Fibroblast of skin of abdomen (primary cell): ENCODE measurements around the gene OR6B3.
A peak's percentile ranks its signal among the peaks of the same experiment; 100 is the strongest.

Source experiments
- DNase-seq: peaks from one replicate; pipeline ENCODE4 v3.0.0-alpha.2; 2013

Gene OR6B3

DNA sequence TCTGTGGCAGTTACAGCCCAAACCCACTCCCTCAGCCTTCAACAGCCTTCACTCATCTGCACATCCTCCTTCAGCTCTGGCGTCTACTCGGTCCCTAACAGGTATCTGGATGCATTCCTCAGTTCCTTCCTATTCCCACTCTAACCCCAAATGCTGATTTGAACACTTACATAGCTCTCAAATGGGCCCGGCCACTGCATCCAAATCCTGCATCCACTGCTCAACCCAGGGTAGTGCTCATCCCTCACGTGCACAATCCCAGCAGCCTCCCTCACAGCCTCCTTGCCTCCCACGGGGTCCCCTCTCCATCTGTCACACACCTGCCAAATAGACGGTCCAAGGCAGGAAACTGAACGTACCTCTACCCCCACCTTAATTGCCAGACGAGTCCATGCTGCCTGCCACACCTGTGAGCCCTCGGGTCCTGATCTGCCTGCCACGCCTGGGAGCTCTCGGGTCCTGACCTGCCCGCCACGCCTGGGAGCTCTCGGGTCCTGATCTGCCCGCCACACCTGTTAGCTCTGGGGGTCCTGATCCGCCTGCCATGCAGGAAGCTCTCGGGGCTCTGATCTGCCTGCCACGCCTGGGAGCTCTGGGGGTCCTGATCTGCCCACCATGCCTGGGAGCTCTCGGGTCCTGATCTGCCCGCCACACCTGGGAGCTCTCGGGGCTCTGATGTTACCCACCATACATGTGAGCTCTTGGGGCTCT lies 9.9 kb downstream of the OR6B3 start:
- DNase-seq, result no peak

DNA sequence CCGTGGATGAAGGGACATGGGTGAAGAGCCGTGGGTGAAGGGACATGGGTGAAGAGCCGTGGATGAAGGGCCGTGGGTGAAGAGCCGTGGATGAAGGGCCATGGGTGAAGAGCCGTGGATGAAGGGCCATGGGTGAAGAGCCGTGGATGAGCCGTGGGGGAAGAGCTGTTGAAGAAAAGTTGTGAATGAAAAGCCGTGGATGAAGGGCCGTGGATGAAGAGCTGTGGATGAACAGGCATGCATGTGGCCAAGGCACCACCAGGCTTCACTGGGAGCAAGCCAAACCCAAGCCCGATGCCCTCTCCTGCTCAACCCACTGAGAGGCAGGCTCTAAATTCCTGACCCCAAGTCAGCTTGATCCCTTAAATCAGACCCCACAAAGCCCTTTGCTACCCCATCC lies 10.6 kb downstream of the OR6B3 start:
- DNase-seq, result no peak

DNA sequence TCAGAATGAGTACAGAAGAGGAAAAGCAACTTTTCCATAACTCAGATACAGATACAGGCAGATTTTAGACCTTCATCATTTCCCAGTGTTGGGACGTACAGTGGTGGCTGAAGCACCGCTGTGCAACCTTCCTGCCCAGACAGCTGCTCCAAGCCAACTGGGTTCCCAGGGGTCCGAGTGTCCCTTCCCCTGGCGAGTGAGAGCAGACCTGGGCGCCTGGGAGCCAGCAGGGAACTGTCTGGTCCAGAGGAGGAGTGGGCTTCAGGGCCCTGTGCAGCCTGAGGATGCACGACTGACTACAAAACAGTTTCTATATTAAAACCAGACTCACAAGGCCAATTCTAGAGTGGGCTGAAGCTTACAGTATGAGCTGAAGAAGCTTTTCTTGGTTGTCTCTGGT lies 12.0 kb downstream of the OR6B3 start:
- DNase-seq, result no peak

DNA sequence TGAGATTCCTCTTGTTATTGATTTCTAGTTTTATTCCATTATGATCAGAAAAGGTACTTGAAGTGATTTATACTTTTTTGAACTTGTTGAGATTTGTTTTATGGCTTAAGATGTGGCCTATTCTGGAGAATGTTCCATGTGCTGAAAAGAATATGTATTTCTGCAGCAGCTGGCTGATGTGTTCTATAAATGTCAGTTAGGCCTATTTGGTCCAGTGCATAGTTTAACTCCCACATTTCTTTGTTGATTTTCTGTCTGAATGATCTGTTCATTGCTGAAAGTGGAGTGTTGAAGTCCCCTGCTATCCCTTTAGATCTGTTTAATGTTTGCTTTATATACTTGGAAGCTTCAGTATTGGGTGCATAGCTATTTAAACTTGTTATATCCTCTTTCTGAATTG lies 16.0 kb downstream of the OR6B3 start:
- no peak for DNase-seq

DNA sequence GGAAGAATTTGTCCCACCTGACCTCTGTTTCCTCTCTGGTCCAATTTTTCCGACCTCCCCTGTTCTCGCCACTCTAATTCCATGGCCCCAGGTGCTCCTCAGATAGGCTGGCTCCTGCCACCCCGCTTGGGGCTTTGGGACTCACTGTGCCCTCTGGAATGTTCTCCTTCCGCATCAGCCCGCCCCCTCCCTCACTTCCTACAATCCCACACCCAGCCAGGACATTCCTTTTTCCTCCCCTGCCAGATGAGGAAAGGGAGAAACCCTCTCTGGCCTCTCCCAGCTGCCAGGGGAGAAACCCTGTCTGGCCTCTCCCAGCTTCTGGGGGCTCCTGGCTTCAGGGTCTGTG lies 20.0 kb downstream of the OR6B3 start:
- no peak for DNase-seq

DNA sequence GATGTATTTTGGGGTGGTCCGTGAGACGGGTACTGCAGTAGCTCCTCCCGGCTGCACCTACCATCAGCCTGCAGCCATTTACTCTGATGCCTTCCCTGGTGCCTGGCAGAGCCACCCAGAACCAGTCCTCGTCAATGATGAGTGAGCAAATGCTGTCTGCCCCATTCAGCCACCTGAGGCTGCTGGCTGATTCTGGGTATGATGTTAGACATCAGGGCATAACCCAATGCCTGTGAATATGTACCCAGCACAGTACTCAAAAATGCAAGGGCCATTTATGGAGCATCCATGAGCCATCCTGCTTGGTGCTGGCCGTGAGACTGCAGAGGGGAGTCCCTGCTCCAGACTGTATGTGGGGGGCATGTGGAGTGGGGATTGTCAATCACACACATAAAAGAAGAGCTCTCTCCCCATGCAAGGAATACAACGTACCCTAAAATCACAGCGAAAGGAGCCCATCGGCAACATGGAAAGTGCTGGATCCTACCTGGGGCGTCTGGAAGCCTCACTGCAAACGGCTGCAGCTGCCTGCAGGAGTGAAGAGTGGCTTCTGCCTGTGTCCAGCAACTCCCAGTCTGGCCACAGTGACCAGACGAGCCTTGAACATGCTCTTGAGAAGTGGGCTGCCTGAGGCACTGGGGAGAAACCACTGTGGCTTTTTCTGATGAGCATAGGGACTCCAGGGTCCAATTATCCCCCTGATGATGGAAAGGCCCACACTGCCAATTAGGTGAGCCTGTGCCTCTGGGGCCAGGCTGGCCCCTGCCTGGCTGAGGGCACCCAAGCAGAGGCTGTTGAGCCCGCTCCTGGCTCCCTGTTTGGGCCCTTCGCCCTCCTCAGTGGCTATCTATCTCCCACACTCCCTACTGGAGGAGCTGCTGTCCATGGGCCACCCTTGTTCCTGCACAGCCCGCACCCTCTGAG lies 20.7 kb downstream of the OR6B3 start:
- DNase-seq, result no peak

DNA sequence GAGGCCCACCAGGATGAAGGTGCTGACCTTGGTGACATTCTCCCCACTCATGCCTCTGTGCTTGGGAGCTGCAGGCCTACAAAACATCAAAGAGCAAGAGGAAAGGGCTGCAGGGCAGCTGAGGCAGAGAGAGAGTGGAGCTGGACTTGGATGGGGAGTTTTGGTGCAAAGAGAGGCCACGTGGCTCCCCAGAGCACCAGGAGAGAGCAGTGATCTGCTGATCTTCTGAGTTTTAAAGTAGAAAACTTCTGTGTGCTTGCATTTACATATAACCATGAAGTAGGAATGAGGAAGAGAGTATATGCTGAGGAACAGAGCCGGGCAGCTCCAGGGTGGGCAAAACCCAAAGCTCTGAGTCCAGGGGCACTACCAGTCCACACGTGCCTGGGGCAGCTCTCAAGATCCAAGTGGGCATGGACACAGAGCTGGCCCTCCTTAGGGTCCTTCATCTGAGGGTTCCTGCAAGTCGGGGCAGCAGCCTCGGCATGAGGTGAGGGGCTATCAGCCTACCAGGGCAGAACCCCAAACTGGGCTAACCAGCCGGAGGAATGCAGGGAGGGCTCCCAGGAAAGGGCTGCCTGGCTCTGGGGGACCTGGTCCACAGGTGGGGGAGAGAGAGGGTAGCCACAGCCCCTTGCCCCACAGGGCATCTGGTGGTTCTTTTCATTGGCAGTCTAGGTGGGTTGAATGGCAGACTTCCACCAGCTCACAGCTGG lies 22.8 kb downstream of the OR6B3 start, which contains the start of gene OR6B2:
OR6B2 (minus strand) TSS at position 51 of the 716 bp plus-strand sequence; CDS start at position 51, 0 bp downstream.
- DNase-seq, result no peak

DNA sequence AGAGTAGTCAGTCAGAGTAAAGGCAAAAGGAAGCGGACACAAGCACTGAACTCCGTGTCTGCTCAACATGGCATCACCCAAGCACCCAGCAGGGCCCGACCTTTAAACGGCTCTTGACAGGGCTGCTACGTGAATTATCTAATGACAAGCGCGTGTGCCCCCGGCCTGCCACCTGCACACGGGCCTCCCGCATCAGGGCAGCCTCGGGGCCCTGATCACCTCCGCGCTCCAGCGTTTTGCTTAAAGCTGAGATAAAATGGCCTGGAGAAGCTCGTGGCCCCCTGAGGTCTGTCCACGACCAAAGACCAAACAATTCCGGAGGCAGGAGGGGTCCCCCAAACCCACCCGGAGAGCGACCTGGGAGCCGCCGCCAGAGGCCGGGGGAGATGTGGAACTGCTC lies 28.6 kb downstream of the OR6B3 start:
- DNase-seq, result no peak

DNA sequence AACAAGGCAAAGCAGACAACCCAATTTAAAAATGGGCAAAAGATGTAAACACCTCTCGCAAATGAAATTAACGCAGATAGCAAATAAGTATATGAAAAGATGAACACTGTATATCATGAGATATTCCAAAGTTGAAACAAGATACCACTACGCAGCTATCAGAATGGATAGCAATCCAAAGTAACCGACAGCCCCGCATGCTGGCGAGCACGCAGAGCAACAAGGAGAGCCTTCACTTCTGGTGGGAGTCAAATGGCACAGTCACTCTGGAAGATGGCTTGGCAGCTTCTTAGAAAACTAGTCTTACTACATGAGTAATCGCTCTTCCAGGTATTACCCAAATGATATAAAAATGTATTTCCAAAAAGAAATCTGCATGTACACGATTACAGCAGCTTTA lies 29.5 kb downstream of the OR6B3 start:
- no peak for DNase-seq

DNA sequence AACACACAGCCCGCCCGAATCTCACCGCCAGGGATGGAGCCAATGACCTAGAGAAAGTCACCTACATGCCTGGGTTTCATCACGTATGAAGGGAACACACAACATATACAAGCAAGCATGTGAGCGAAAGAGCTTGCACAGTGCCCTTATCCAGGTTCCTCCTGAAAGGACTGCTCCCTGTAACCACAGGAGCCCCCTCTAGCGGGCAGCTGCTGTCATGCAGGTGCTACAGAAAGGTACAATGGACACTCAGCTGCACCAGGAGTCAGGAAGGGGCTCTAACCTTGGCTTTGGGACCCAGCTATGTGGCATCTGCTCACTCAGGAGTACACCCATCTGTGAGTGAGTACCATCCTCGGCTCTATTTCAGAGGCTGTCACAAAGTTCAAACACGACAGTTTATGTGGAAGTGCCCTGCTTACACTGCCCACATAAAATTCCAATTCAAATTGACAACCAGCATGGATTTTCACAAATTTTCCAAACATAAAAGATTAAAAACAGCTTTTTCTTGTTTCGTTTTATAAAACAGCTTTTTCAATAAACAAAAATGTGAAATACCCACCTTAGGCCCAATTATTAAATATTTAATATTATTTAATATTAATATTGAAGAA lies 31.7 kb downstream of the OR6B3 start:
- DNase-seq, result peak; percentile 48

DNA sequence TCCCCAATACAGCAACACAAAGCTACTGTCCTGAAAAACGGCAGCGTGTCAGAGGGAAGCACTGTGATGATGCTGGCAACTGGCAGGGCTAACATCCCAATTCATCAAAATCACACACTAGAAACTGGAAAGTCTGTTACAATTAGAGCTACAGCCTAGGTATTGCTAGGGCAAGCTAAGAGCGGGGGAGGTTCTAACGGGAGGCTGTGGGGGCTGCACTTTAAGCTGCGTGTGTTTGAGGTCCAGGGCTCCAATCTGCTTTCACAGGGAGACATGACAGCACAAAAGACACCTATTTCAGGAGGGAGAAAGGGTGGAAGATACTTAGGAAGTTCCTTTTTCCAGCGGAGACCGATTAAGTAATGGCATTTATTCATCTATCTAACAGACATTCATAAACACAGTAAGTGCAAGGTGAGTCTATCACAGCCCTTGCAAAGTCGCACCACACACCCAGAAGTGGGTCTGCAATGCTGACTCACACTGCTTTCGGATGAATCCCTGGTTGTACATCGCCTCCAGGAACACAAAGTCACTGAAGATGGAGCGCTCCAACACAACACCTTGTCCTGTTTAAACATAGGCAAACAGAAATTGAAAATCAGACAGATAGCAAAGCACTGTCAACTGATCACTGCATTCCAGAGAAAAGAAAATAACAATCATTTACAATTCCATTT lies 35.1 kb downstream of the OR6B3 start:
- no peak for DNase-seq

DNA sequence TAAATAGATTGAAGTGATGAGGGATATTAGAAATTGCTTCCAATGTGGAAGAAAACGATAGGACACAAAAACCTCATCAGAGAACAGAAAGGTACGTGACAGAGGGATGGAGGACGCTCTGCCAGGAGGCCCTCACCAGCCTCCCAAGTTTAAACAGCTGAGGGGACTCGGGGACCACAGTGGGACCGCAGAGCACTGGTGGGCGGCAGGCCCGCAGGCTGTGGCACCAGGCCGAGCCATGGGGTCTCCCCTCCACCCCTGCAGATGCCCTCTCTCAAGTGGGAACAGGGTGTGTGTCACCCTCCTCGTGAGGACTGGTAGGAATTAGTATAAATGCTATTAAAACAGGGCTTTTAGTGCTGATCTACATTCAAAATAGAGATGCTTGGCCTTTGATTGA lies 39.0 kb downstream of the OR6B3 start:
- no peak for DNase-seq

DNA sequence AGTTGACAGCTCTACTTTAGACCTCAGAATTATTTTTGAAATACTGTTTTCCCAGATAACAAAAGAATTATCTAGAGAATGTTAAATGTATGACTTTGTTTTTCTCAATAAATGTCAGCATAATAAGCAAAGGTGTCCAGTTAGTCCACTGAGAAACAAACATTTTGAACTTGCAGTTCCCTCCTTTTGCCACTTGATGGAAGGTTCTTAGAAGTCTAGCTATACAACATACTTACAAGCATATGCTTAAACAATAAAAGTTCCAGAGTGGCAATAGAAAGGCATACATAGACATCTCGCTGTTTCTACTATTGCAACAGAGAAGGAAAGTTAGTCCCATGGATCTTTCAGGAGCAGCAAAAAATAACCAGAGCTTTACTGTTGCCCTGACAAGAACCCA lies 40.0 kb downstream of the OR6B3 start:
- no peak for DNase-seq

DNA sequence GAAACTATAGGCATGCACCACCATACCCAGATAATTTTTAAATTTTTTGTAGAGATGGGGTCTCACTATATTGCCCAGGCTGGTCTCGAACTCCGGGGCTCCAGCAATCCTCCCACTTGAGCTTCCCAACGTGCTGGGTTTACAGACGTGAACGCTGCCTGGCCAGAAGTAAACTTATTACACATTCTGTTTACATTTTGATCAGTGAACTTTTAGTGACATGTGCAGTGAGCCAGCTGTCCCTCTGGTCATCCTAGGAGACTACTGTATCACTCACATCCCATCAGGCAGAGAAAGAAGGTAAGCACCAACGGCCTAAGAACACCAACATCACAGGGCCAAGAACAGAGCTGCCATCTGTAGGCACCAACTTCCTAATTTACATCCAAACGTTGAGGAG lies 50.3 kb downstream of the OR6B3 start:
- DNase-seq, result no peak

DNA sequence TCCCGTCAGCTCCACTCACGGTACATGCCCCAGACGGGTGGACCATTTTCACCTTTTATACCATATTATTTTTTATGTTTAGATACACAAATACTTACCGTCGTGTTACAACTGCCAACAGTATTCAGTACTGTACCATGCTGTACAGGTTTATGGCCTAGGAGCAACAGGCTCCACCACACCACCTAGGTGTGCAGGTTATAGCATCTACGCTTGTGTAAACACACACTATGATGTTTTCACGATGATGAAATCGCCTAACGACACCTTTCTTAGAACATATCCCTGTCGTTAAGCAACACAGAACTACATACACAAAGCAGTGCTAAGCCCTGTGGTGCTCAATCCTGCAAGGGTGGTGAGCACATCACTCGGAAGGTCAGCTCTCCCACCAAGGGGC lies 52.6 kb downstream of the OR6B3 start:
- DNase-seq, result no peak

DNA sequence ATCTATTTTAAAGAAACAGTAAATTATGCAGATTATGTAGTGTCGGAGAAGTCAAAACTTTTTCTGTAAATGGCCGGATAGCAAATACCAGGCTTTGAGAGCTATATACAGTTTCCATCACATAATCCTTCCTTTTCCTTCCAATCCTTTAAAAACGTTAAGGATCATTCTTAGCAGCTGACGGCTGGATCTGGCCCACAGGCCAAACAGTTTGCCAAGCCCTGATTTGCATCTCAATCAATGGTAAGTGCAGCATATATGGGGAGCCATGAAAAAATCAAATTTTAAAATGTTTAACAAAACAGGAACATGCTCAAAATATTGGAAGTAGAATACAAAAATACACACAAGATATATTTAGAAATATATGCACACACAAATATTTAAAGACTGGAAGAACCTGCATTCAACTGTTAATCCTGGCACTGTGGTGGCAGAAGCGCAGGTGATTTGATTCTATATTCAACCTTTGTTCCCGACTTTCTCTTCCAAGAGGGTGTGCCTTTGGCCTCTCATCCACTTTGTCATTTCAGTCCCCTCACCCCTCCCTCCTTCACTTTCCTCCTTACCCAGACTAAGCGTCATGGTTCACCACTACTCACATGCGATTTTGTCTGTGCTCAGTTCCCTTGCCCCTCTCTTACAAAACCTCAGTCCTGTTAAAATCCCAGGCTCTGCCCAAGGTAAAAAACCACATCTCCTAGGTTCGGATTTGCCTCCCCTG lies 55.5 kb downstream of the OR6B3 start:
- no peak for DNase-seq
